HG03139 (cell line): ENCODE data around the gene ENTPD6.

Experiments
- ATAC-seq: cut with Tn5 transposase; IDR thresholded peaks from one replicate; pipeline ENCODE4 v1.9.1; 2021; ENCODE audit not compliant: unreplicated experiment

Gene ENTPD6

GRCh38 chr20:25274891-25275812 lies 79.6 kb downstream of the ENTPD6 start:
- ATAC-seq = no peak

- ATAC-seq = no peak
Observed at GRCh38 chr20:25275813-25276532, 80.5 kb downstream of the ENTPD6 start.
